Spleen (tissue), 11 donors: ENCODE data around the gene SELENOI. TPM values are rescaled to one million over a fixed set of nuclear protein-coding genes. Genes with fewer than 3 reads are reported as not detected.

Experiments used
- DNase-seq: peaks from one replicate; pipeline ENCODE4 v3.0.0-alpha.2; 2020
- H3K27ac ChIP-seq, 8 donors: fragments of 200-600 bp; sonication (generic) in 7 of 8; 1 replicate in 4 of 8; 2 replicates in 4 of 8; pipeline versions ENCODE4 v1.5.0 to v1.8.0; 2016 to 2021; ENCODE audit warnings: inconsistent platforms in 4 of 8, mild to moderate bottlenecking in 4 of 8, moderate library complexity in 1 of 8
- H3K27me3 ChIP-seq, 7 donors: fragments of 200-600 bp; sonication (generic) in 6 of 7; replicated peaks in 1 of 7; 1 replicate in 4 of 7; 2 replicates in 3 of 7; pipeline versions ENCODE4 v1.5.0 to v1.8.0; 2016 to 2021; ENCODE audit warnings: inconsistent platforms in 3 of 7, mild to moderate bottlenecking in 1 of 7
- H3K36me3 ChIP-seq, 6 donors: fragments of 200-600 bp; sonication (generic) in 5 of 6; 1 replicate in 4 of 6; 2 replicates in 2 of 6; pipeline versions ENCODE4 v1.5.0 to v1.8.0; 2016 to 2021; ENCODE audit warnings: inconsistent platforms in 2 of 6
- H3K4me1 ChIP-seq, 6 donors: fragments of 200-600 bp; sonication (generic) in 5 of 6; 1 replicate in 3 of 6; 2 replicates in 3 of 6; pipeline versions ENCODE4 v1.5.0 to v1.8.0; 2016 to 2021; ENCODE audit warnings: inconsistent platforms in 3 of 6
- H3K4me3 ChIP-seq, 8 donors: fragments of 200-600 bp; sonication (generic) in 7 of 8; 1 replicate in 4 of 8; 2 replicates in 4 of 8; pipeline versions ENCODE4 v1.5.0 to v1.8.0; 2016 to 2021; ENCODE audit warnings: inconsistent platforms in 4 of 8, mild to moderate bottlenecking in 4 of 8, moderate library complexity in 2 of 8
- H3K9me3 ChIP-seq, 8 donors: fragments of 200-600 bp; sonication (generic) in 7 of 8; 1 replicate in 4 of 8; 2 replicates in 4 of 8; pipeline versions ENCODE4 v1.5.0 to v1.8.0; 2016 to 2021; ENCODE audit warnings: inconsistent platforms in 4 of 8
- CTCF ChIP-seq, 11 experiments: fragments of 200-600 bp in 7 of 11; fragments of 450-650 bp in 4 of 11; sonication (generic) in 4 of 11; IDR thresholded peaks in 8 of 11; conservative IDR thresholded peaks in 3 of 11; 1 replicate in 7 of 11; 2 replicates in 4 of 11; pipeline versions ENCODE4 v1.4.0 to v1.8.0; 2016 to 2021; ENCODE audit warnings: antibody characterized with exemption in 11 of 11, inconsistent platforms in 4 of 11, mild to moderate bottlenecking in 1 of 11
- POLR2A ChIP-seq, 3 donors: fragments of 450-650 bp; IDR thresholded peaks; one replicate each; pipeline ENCODE4 v1.5.1; 2017; ENCODE audit warnings: antibody characterized with exemption in 3 of 3, mild to moderate bottlenecking in 1 of 3
- POLR2AphosphoS5 ChIP-seq, 3 donors: sonication (generic); formaldehyde crosslinking; IDR thresholded peaks; one replicate each; pipeline ENCODE4 v1.5.1; 2017; ENCODE audit warnings: antibody characterized with exemption in 3 of 3
- WGBS, 5 donors: extraction: QIAGEN DNeasy Blood & Tissue Kit in 3 of 5; methylation state at CpG; one replicate each; pipeline versions ENCODE4 v1.1.5 to v1.1.7; 2013 to 2018; 5-methylcytosine and 5-hydroxymethylcytosine counted together
- intact Hi-C: fragments of 100-400 bp; cut with DNase I; formaldehyde crosslinking; loops from one replicate; pipeline ENCODE4 v1.15.0; 2023; ENCODE audit warnings: low total_unique reads
- polyA plus RNA-seq, 3 donors: library from polyadenylated mRNA; stranded (reverse); fragments of 200-250 nt; gene quantifications; one replicate each; pipeline ENCODE4 v1.2.1, GENCODE V29; 2013
- total RNA-seq, 7 donors: library from RNA; depleted of rRNA in 3 of 7; stranded (reverse); fragments of >200 nt in 3 of 7; fragmentation: NEBNext Ultra II Directional in 4 of 7; extraction: Animal tissue kit (Norgen Biotek cat#: 25700) in 4 of 7; gene quantifications; one replicate each; pipeline versions ENCODE4 v1.1.0 to v1.2.1, GENCODE V29; 2016 to 2021
- donor health status: healthy with polysubstance abuse.
- donor health status: DM: no; HTN: no; CAD: no; lungs with moderate emphysema.
- donor health status: DM: no; HTN: no; CAD: no.
- donor health status: Bipolar disorder and iron deficiency.
- donor health status: healthy.
- donor health status: DM: no; HTN: no; CAD: no.
- donor health status: DM: yes; HTN: yes; CAD: no.

Gene SELENOI
- total and polyA plus RNA-seq, 10 donors = 2.0 to 23.6 (median 16.4) TPM

- peaks cover 0 to 11% (median 8%) of the 10 kb centered on the region in 6 donors for H3K4me1 ChIP-seq
- H3K27me3 ChIP-seq = peaks cover 0 to 28% (median 12%) of the 10 kb centered on the region in 7 donors
- intact Hi-C loops = no loop called here
- no peaks in the 10 kb centered on the region for H3K9me3 ChIP-seq
- peaks cover 0 to 7% (median 0%) of the 10 kb centered on the region in 6 donors for H3K36me3 ChIP-seq
- H3K4me3 ChIP-seq = no peak overlapping the region
- no peak overlapping the region for H3K27ac ChIP-seq
- DNase-seq = no peak
- no peak for TF ChIP-seq POLR2AphosphoS5 (IDR thresholded peaks at IDR 0.05)
- TF ChIP-seq CTCF (IDR thresholded peaks at IDR 0.05 in 8 of 11, conservative IDR thresholded peaks at IDR 0.05 in 3 of 11) = no peak
- no peak for TF ChIP-seq POLR2A (IDR thresholded peaks at IDR 0.05)
- 56 to 95% (median 89%) methylated on average over 5 of the region's 5 CpGs for WGBS, 5 donors
Observed at GRCh38 chr2:26400723-26401122, 54.8 kb downstream of the SELENOI start.

GRCh38 chr2:26401739-26402541 lies 56.0 kb downstream of the SELENOI start, which contains the start of gene DRC1:
DRC1 (plus strand) TSS chr2:26401920; CDS start chr2:26401990, 70 bp downstream.
- peaks cover 0 to 28% (median 12%) of the 10 kb centered on the region in 7 donors for H3K27me3 ChIP-seq
- TF ChIP-seq CTCF (IDR thresholded peaks at IDR 0.05 in 8 of 11, conservative IDR thresholded peaks at IDR 0.05 in 3 of 11) = no peak
- no peak for TF ChIP-seq POLR2A (IDR thresholded peaks at IDR 0.05)
- TF ChIP-seq POLR2AphosphoS5 (IDR thresholded peaks at IDR 0.05) = peak in 1 of 3 donors; percentile 33
- no peak within 1 kb of the TSS for H3K27ac ChIP-seq
- H3K4me3 ChIP-seq = peak within 1 kb of the TSS in 5 of 8 donors; percentile 9 to 44 (median 19)
- intact Hi-C loops = no loop called here
- H3K4me1 ChIP-seq = peaks cover 0 to 11% (median 8%) of the 10 kb centered on the region in 6 donors
- no peaks in the 10 kb centered on the region for H3K9me3 ChIP-seq
- peak; percentile 76 for DNase-seq
- H3K36me3 ChIP-seq = no peaks in the 10 kb centered on the region
- 19 to 25% (median 20%) methylated on average over 48 to 63 of the region's 63 CpGs for WGBS, 5 donors

- Histone ChIP-seq H3K27ac (no peak overlapping the region), H3K4me3 (no peak overlapping the region), H3K27me3 (peaks cover 0 to 19% (median 3%) of the 10 kb centered on the region in 7 donors), H3K36me3 (no peaks in the 10 kb centered on the region), H3K9me3 (no peaks in the 10 kb centered on the region), H3K4me1 (peaks cover 0 to 7% (median 0%) of the 10 kb centered on the region in 6 donors)
- no peak for TF ChIP-seq POLR2A (IDR thresholded peaks at IDR 0.05)
- TF ChIP-seq POLR2AphosphoS5 (IDR thresholded peaks at IDR 0.05) = no peak
- TF ChIP-seq CTCF (IDR thresholded peaks at IDR 0.05 in 8 of 11, conservative IDR thresholded peaks at IDR 0.05 in 3 of 11) = no peak
- 74 to 87% (median 77%) methylated on average over 9 of the region's 9 CpGs for WGBS, 5 donors
- DNase-seq = no peak
- intact Hi-C loops = no loop called here
Observed at GRCh38 chr2:26407526-26407925, 61.6 kb downstream of the SELENOI start.

- H3K4me3 ChIP-seq = no peak overlapping the region
- intact Hi-C loops = no loop called here
- 49 to 89% (median 83%) methylated on average over 1 of the region's 1 CpG for WGBS, 5 donors
- peaks cover 0 to 10% (median 0%) of the 10 kb centered on the region in 7 donors for H3K27me3 ChIP-seq
- DNase-seq = no peak
- H3K9me3 ChIP-seq = no peaks in the 10 kb centered on the region
- peaks cover 0 to 7% (median 0%) of the 10 kb centered on the region in 6 donors for H3K4me1 ChIP-seq
- no peak overlapping the region for H3K27ac ChIP-seq
- TF ChIP-seq CTCF (IDR thresholded peaks at IDR 0.05 in 8 of 11, conservative IDR thresholded peaks at IDR 0.05 in 3 of 11) (no peak), POLR2A (IDR thresholded peaks at IDR 0.05) (no peak), POLR2AphosphoS5 (IDR thresholded peaks at IDR 0.05) (no peak)
- H3K36me3 ChIP-seq = no peaks in the 10 kb centered on the region
Observed at GRCh38 chr2:26409785-26410184, 63.8 kb downstream of the SELENOI start.
